ENCODE results near the gene PRR23E.

PRR23E gene, protein sequence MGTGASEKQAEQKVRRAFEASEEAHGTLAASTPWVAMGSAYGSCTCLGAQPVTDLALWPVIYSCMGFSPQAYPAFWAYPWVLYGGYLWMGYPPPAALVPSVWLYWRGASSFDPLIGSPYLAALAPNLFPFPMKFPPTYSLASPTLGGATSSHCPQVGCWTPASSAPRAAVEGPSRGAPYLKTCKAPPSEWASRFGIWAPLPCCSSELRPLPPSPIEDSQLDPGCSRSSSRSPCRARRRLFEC

DNA sequence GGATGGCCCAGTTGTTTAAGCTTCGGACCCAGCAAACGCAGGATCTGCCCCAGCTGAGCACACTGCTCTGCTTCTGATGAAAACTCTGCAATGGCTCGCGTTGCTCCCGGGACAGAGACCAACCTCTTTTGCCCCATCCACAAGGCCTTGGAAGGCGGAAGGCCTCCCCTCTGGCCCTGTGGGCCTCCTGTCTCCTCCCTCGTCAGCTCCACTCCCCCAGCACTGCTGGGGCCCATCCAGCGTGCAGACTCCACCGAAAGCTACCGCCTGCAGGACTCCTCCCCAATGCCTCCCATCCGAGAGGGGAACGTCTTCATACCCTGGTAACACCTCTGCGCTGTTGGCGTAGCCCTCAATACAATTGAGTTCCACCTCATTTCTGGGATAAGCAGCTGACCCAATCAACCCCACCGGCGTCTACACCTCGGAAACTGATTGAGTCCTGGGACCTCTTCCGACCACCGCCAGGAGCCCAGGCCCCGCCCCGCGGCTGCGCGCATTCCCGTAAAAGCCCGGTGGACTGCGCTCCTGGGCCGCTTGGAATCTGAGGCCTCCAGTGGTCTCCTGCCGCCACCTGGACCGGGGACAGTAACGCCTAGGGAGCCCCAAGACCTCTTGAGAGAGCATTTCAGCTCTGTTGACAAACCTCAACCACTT, at the start of gene PRR23E:
PRR23E (plus strand) TSS at position 556 of the 657 bp plus-strand sequence. CDS start 3,555 bp downstream, outside the sequence.
- DNase-seq, result no peak

DNA sequence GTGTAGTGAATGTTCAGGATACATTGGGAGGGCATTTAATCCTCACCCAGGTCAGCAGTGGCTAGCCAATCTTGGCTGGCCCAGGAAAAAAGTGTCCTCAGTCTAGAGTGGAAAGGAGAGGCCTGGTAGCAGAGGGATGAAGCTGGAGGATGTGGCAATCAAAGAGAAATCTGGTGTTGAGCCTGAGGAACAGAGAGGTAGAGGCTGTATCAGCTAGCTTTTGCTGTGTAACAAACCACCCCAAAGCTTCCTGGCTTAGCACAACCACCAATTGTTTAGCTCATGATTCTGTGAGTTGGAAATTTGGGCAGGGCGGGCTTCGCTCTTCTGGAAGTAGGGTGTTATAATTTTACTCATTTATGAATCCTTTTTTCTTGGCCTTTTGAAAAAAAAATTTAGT, 49.8 kb upstream of the PRR23E start:
- no peak for DNase-seq

DNA sequence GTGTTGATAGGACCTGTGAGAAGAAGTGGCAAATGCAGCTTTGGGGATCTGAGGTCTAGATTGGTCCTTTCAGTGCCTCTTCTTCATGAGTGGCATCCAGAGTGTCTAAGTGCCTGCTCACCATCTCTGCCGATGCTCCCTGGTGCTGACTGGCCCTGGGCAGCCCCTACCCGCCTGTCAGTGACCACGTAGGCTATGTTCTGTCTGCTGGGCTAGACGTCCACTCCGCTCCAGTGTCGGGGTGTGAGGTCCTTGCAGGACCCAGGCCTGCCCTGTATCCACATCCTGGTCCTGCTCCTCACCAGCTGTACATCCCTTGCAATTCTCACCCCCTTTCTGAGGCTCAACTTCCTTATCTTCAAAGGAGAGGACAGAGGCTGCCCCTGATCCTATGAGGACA, 48.3 kb upstream of the PRR23E start:
- no peak for DNase-seq

DNA sequence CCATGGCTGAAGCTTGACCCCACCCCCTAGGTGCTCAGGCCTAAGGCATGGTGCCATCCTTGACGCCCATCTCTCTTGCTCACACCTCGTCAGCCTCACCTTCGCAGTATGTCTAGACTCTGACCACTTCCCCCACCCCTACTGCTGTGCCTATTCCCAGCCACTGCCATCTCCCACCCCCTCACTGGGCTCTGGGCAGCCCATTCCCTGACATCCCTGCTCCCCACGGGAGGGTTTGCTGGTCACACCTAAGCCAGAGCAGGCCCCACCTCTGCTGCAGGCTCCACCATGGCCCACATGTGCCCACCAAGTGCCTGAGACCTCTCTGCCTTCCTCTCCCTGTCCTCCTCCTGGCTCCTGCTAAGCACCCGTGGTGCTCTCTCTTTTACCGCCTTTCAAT, 47.7 kb upstream of the PRR23E start:
- DNase-seq, result no peak

DNA sequence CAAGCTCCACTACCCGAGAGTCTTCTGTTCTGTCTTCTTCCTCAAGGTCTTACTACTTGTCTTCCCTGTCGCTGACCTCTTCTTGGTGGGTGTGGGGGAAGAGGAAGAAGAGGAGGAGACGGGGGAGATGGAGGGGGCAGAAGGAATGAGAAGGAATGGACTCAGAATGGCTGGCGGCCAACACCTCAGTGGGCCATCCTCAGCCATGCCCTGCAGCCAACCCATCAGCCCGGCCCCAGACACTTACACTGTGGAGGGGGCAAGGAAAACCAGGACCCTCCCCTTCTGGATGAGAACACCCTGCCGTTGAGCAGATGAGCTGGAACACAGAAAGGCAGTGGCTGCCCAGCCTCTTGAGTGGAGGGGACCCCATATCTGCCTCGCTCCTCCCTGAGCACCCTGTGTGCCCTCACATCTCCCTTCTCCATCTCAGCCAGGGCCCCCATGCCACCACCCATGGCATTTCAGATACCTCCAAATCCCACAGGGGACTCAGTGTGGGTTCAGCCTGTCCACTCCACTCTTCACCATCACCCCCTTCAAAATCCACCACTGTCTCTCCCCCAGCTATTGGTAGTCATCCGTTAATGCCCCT, 45.5 kb upstream of the PRR23E start:
- DNase-seq, result no peak

DNA sequence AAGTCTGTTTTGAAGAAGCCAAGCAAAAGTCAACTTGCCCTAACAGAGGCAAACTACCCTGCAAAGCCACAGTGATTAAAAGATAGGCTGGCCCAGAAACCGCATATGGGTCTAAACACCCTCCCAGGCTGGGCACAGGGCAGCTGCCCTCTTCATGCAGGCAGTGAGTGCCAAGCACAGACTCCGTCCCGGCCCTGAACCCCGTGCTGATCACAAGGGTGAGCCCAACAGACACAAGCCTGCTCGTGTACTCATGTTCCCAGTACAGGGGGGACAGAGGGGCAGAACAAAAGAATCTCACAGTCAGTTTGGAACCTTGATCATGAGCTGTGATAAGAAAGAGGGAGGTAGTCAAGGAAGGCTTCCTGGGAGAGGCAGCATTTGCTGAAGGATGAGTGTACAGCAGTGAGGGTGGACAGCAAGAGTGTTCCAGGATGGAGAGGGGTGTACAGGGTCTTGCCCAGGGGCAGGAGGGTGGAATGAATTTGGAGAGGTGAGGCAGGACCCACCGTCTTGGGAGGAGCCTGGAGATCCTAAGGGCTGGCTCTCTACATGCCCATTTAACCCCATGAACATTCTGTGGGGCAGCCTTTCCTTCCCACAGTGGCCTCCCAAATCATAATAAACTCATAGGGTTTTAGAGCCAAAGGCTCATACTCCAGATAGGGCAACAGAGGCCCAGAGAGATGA, 43.2 kb upstream of the PRR23E start:
- no peak for DNase-seq

DNA sequence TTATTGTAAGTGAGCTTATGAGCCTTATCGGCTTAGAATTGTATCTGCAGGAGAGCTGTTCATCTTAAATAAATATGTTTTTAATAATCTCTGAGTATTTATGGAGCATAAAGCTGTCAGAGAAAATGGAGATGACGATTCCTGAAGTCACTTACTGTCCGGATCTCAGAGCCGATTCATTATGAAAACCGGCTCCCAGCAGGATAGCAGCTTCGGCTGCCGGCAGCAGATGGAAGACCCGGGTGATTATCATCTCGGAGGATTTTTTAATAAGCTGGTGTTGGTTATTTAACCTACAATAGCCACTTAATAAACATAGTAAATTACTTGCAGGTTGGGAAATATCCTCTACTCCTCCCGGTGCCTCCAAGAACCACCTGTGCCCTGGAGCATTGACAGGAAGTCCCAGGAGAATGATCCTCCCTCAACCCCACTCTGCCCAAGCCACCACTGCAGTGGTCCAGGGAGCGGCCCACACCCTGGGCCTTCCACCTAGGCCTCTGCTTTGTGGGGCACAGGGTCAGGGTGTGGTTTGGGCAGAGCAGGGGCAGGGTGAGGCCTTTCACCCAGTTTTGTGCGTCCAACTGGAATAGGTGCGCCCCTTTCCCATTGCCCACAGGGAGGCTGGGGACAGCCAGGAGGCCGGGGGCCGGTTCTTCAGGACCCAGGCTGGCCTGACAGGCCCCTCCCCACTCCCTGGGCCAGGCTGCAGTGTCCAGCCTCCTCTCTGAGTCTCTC, 42.2 kb upstream of the PRR23E start:
- DNase-seq, result no peak

DNA sequence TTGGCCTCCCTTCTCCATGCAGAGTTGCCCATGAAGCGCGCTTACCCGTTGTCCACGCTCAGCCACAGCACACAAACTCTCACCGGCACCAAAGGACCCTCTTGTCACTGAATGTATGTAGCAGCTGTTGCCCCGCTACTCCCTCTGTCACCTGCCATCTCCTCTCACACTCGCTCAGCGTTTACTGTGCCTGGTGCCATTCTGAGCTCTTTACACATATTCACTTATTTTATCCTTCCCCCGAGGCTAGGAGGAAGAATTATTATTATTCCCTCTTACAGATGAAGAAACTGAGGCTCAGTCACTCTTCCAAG, 41.7 kb upstream of the PRR23E start:
- DNase-seq, result no peak

DNA sequence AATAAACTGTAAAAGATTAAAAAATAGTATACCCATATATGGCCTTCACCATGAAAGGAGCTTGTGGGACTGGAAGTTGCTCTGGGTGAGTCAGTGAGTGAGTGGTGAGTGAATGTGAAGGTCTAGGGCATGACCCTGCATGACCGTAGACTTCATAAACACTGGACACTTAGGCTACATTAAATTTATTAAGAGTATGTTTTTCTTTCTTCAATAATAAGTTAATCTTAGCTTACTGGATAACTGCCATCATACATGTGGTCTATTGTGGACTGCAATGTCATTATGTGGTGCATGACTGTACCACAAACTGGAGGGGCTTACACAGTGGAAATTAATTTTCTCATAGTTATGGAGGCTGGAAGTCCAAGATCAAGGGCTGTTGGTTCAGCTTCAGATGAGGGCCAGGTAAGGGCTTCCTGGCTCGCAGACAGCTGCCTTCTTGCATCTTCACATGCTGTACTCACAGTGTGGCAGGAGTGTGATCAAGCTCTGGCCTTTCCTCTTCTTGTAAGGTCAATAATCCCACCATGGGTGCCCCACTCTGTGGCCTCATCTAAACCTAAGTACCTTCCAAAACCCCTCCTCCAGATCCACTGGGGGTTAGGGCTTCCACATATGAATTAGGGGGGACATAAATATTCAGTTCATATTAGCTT, 40.8 kb upstream of the PRR23E start:
- no peak for DNase-seq

DNA sequence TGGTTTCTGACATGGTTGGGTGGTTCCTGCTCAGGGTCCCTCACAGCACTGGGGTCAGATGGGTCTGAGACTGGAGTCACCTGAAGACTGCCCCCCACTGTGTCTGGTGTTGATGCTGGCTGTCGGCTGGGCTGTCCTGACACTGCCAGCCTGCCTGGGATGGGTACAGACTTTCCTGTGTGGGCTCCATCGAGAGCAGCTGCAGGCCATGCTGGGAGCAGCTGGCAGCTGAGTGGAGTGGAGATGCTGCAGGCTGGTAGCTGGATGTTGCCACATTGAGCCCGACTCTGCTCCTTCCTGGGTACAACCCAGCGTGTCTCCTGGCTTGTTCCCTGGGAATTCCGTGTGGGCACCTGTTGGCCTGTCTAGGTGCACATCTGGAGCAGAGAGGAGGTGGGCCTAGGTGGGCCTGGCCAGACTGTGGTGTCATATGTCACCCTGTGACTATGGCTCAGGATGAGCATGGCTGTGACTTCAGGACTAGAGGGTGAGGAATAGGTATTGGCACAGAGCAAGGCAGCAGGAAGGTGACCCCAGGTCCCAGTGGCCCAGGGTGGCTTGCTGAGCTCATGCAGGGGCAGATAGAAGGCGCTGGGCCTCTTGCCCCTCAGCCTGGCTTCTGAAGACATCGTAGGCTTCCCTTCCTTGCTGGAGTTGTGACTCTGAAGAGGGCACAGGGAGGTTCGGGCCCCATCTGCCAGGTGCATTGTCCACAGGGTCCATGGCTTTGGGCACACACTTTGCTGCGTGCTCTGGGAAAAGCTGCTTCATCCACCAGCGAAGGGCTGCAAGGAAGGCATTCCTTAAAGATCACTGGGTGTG, 40.0 kb upstream of the PRR23E start:
- no peak for DNase-seq

DNA sequence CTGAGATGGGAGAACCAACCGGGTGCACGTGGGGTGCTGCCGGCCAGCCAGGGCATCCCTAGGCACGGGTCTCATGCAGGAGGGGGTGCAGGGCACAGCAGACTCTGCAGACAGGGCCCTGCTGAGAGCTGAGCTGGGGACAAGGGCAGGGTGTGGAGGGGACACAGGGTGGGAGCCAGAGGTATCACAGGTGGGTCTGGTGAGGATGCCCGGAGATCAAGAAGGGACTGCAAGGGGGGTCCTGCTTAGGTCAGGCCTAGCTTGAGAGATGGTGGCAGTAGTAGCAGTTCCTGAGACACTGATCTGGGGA, 39.5 kb upstream of the PRR23E start:
- DNase-seq, result no peak

DNA sequence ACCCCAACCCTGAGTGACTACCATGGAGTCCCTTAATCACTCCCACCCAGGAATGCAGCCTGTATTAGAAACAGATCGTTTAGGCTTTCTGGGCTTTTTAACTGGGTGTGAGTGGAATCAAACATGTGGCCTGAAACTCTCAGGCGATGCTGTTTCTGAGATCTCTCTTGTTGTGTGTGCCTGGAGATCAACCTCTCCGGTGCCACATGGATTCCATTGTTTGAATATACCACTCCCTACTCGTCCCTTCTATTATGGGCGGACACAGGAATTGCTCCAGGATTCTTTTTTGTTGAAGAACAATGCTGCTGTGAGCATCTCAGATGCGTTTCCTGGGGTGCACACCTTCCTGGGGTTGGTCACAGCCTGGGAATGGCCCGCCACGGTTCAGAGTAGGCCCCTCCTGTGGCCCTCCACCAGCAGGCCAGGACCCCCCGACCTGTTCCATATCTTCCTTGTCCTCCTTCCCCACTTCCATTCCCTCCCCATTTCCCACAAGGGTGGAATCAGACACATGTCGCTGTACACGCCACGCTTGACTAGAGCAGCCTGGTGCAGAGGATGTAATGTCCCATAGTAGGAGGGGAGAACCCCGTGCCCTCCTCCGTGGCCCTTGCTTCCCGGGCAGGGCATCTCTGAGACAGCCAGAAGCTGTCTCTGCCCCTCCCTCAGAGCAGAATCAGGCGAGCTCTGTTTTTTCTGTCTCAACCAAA, 36.4 kb upstream of the PRR23E start:
- DNase-seq, result no peak

DNA sequence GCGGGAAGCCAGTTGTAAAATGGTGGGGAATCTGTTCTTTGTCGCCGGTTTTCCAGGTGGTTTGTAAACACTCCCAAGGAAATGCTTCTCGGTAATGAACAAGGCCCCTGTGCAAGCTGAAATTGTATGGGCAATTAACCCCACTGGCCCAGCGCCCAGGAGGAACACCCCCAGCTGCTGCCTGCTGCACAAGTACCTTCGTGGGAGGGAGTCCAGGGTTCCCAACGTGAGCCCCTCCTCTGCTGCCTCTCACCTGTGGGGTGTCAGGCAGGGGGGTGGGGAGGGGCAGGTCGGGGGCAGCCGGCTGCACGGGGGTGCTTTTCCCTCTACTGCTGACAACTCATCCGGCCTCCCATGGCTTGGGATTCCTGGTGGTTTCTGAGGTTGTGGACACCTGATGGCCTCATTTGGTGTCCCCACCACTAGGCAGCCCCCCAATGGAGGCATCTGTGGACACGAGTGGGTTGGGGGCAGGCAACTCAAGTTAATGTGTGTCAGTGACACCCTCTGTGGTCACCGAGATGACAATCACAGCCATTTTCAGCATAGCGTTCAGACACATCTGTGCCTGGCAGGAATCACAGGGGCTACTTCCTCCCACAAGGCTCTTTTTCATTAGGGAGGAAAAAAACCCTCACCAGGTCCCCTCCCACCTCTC, 35.6 kb upstream of the PRR23E start:
- no peak for DNase-seq

DNA sequence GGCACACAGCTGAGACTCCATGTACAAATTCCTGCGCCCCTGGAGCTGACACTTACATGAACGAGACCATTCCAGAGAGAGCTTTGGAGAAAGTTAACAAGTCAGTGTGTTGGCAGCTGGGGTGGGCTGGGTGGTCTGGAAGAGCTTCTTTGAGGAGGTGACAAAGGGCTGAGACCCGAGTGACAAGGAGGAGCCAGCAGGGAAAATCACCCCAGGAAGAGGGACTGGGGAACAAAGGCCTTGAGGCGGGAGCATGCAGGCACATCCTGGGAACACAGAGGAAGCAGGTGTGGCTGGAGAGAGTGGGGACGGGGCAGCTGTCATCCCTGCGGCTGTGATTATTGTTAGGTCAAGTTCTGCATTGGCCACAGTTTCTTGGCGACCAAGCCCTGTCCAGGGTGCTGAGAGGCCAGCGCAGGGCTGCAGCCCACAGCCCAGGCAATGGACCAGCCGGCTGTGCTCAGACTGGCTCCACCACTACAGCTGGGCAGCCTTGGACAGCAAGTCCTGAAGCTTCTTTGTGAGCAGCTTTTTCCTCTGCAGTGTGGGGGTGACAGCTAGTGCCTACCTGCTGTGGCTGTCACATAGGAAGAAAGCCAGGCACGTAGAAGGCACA, 34.2 kb upstream of the PRR23E start:
- no peak for DNase-seq

DNA sequence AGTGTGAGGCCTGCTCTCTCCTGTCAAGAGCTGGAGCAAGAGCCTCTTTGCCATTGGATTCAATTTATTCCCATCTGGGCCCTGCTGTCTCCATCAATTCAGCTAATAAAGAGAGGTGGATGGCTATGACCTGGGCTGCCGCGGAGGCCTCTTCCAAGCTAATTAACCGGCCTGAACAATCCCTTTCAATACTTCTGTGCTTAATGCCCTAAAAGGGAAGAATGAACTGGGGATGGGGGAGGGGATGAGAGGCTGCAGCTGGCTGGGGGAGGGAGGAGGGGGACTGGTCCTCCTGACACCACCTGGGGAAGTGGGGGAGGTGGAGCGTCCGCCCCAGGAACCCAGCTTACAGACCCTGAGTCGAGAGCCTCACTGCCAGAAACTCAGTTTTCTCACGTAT, 33.4 kb upstream of the PRR23E start:
- no peak for DNase-seq

DNA sequence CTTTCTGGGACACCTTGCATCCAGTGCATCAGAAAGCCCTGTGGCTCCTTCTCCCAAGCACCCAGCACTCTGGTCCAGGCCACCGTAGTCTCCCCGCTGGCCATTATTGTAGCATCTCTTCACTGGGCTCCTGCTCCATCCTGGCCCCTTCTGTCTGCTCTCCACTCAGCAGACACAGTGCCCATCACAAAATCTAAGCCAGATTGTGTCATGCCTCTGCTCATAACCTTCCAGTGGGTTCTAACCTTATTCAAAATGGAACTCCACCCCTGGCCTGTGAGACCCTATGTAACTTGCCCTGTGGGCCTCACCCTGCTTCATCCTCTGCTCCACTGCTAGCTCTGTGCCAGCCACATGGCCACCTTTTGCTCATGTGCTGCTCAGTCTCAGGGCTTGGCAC, 31.7 kb upstream of the PRR23E start:
- DNase-seq, result no peak

DNA sequence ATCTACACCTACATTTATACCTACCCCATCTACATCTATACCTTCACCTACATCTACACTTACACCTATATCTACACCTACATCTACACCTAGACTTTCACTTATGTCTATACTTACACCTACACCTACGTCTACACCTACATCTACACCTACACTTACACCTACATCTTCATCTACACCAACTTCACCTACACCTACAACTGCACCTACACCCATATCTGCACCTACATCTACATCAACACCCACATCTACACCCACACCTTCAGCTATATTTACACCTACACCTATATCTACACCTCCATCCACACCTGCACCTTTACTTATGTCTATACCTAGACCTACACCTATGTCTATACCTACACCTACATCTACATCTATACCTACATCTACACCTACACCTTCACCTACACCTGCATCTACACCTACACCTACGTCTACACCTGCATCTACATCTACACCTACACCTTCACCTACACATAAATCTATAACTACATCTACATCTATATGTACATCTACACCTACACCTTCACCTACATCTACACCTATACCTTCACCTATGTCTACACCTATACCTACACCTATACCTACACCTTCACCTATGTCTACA, 30.9 kb upstream of the PRR23E start:
- no peak for DNase-seq

DNA sequence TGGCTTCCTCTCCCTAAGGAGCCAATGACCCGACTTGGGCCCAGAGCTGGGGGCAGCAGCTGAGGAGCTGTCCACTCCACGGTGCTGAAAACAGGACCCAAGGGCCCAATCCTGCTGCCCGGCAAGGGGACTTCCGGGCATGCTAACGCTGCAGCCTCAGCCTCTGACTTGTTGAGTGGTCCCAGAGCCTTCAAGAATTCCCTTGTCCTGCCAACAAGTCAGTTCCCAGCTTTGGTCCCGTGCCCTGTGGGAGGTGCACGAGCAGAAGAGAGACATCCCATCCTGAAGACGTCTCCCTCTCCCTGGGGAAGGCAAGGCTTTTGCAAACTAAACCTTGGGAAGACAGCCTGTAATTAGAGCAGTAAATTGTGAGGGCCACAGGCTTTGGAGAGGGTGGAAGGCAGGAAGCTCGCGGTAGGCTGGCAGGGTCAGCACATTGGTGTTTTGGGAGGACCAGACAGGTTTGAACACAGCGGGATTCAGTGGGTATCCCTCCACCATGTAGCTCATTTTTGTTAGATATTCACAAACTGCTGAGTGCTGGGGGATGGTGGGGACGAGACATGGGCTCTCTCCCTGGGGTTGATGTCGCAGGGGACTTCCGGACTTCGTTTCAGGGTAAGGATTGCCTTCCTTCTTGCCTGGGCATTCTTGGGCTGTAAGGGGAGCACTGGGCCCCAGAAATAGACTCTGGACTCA, 29.8 kb upstream of the PRR23E start:
- no peak for DNase-seq

DNA sequence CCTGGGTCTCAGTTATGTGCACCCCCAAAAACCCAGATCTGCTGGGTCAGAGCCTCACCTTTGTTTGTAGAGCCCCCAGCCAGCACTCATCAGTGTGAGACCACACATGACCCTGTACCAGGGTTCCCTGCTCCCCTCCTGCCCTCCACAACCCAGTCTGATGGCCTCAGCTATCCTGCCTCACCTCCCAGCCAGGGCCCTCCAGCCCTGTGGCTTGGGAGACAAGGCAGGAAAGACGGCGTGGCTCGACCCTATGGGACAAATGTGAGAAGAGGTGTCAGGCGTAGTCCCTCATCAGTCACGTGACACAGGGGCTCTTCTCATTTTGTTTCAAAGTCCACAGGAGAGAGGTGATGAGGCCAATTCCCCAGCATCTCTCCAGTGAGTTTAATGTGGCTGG, 28.3 kb upstream of the PRR23E start:
- no peak for DNase-seq
